ENCODE measurements around the gene PIK3C3.
"Not testable (repeated sequence)": the region's sequence is repeated elsewhere in the genome, so short reads cannot be mapped to it uniquely, and the experiment has no call there.

Gene PIK3C3

GRCh38 chr18:42025974-42026625 is 71.1 kb downstream of the PIK3C3 start:
- DNase-seq = no peak

DNA sequence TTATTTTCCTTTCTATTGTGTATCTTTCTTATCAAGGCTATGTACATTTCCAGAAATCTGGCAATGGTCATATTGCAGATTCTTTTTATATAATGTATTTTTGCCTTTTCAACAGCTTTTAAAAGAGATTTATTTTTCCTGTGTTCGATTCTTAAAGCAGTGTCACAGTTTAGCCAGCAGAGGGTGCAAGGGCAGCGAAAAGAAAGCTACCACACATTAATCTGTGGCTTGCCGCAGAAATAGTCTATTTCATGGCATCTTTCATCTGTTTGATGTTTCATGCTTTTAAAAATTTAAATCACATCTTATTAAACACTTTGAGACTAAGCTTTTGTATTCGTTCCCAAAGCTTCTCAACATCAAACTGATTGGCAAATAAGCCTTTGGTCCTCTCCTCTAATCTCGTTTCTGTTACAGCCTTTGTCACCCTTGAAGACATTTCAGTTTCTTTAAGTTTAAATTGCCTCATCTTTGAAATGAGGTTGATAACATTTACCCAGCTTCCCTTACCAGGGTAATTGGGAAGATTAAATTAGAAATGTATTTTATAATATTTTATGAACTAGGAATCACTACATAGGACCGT is 73.3 kb downstream of the PIK3C3 start:
- peak; percentile 3 for DNase-seq

DNA sequence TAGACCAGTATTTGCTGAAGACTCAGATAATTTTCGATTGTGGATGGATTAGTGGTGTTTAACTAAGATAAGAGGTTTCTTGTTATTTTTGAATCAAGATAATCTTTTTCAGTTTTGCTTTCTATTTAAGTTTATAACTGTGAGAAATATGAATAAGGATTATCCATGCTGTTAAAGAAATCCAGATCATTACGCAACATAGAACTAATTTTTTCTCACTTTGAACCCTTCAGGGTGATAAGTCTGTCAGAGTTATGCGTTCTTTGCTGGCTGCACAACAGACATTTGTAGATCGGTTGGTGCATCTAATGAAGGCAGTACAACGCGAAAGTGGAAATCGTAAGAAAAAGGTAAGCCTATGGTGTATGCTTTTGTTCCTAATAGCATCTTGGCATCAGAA is 74.1 kb downstream of the PIK3C3 start:
- no peak for DNase-seq

DNA sequence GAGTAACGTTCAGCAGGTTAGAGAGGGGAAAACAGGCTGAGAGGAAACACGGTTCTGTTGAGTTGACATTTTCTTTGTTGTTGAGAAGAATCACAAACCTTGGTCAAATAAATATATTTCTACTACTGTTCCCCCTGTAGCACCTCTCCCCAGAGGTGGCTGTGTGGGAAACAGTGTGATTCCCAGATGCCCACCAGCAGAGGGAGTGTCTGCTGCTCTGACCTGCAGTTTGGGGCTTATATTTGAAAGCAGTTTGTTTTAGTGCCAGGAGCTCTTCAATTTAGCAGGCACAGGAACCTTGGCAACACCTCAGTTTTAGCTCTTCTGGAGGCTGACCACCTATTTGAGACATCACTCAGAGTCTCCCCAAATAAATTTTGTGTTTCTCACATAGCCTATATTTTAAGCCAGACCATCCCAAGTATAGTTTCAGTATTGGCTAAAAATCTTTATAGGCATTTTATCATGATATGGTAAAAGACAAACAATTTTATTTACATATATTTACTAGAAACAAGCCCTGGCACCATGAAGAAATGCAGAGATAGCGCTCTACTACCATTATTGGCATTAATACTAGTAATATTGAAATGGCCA is 75.7 kb downstream of the PIK3C3 start:
- no peak for DNase-seq

DNA sequence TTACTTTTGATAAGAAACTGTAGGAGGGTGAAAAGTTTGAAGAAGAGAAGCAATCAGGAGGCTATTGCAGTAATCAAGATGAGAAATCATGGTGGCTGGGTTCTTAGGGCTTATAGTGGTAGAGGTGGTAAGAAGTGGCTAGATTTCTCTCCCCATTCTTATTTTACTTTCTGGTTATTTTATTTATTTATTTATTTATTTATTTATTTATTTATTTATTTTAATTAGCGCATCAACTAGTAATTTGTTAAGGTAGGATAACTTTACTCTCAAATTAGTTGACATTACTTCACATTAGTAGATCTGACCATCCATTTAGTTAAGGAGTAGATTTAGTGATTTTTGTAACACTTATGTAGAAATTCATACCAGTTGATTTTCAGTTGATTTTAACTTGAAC is 77.4 kb downstream of the PIK3C3 start:
- no peak for DNase-seq

DNA sequence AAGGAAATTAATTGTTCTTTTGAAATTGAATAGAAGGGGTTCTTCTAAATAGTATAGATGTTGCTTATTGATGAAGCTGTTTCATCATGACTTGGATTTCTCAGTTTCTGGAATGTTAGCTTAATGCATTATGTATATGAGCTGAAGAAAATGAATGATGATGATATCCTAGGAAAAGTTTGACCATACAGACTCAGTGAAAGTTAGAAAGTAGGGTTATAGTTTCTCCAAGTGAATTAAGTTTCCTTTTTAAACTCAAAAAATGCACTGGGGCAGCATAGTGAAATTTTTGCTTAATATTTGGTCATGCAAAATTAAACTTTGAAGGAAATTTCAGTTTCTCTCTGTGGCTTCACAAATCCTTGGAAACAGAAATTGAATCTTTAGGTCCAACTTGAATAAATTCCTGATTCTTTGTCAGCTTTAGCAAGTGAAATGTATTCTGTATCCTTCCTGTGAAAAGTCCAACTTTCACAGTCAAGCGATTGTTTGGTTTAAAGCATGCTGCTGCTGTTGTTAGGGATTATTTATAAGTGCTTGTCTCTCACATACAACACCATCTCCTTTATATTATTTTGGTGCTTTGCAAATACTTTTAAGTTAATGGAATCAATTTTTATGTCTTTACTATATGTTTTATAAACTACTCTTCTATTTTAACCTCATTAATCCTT is 78.2 kb downstream of the PIK3C3 start:
- no peak for DNase-seq

- no peak for DNase-seq
These were observed 83.9 kb downstream of the PIK3C3 start for GRCh38 chr18:42038936-42039335.

DNA sequence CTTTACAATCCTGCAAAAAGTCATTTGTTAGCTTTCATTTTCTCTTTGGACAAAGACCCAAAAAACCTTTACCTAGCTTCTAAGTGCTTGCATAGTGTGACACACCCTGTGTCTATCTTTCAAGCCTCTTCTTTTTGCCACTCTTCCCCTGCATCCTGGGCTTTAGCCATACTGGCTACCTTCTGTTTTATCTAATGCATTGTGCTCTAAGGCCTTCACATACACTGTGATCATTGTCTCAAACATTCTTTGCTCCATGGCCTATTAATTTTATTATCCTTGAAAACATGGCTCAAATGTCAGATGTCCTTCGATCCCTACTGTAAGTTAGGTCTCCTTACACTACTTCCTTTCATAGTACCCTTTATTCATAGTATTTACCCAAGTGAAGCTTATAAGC is 84.4 kb downstream of the PIK3C3 start:
- no peak for DNase-seq

- DNase-seq = no peak
These were observed 86.8 kb downstream of the PIK3C3 start for GRCh38 chr18:42041793-42042192.

- no peak for DNase-seq
These were observed 90.3 kb downstream of the PIK3C3 start for GRCh38 chr18:42045346-42045745.

GRCh38 chr18:42047721-42048120 is 92.7 kb downstream of the PIK3C3 start:
- DNase-seq = no peak

DNA sequence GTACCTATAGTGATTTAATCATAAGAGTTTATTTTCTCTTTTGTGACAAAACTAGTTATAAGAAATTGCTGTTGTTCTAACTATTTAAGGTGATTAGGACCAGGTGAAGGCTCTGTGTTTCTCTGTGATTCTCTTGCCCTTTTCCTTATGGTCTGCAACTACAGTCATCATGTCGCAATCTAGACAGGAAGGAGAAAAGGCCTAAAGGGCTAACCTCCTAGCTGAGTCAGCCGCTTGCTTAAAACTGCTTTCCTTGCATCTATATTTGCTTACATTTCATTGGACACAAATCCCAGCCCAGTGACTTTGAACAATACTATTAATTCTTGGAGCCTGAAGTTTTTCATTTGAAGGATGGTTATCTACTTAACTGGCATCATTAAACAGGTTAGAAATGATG is 93.1 kb downstream of the PIK3C3 start:
- no peak for DNase-seq

GRCh38 chr18:42049536-42049935 is 94.5 kb downstream of the PIK3C3 start:
- not testable (repeated sequence) for DNase-seq

GRCh38 chr18:42051411-42051810 is 96.4 kb downstream of the PIK3C3 start:
- DNase-seq = no peak

- no peak for DNase-seq
These were observed 97.2 kb downstream of the PIK3C3 start for GRCh38 chr18:42052122-42052708.

DNA sequence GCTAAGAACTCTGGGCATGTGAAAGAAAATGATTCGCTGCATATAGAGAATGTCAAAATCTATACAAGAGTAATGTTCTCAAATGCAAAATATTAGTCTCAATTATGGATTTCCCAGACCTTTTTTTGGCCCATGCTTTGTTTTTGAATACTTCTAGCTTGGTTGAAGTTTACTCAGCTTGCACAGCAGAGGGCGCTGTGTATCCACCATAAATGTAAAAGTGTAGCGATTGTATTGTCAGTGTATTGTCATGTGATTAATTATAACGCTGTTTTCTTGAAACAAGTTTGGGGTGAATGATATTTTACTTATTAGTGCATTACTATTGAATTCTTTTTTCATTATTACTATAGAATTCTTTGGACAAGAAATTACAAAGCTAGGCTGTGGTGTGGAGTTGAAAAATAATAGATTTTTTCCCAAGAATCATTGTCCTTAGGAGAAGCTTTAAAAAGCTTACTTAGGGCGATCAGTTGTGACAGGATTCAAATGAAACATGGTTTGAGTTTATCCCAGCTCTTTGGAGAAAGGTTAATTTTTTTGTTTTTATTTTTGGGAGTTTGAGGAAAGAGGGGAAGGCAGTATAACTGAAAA is 98.3 kb downstream of the PIK3C3 start:
- peak; percentile 57 for DNase-seq

- DNase-seq = no peak
These were observed 109.1 kb downstream of the PIK3C3 start for GRCh38 chr18:42064109-42064508.

DNA sequence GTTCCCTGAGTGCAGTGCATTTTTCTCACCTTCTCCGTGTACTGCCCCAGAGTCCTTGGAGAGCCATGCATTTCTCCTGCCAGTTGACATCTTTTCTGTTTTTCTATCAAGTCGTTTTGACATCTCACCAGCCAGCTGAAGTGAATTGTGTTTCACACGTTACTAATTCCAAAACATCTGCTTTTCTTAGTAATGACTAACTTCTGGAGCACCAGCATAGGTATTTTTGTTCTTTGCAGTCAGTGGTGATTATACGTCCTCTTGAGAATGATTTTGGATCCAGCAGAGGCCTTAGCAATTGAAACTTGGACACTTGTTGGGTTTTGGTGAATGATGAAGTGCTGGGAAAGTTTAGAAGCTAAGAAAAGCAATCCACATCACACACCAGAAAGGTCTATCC is 112.5 kb downstream of the PIK3C3 start:
- no peak for DNase-seq

- DNase-seq = no peak
These were observed 113.0 kb downstream of the PIK3C3 start for GRCh38 chr18:42068030-42068429.

DNA sequence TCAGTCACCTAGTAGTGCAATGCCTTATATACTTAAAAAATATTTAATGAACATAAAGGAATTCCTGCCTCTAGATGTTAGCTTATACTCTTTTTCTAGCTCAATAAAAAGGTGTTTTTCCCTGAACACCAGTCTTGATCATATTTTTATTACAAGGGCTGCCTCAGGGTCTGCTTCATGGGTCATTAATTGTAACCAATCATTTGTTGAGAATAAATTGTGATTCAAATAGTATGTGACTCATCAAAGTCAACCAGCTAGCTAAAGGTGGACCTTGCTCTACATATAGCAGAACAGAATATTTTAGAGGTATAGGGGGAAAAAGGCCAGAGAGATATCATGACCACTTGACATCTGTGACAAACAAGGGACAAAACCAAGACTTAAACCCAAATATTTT is 114.0 kb downstream of the PIK3C3 start:
- no peak for DNase-seq

DNA sequence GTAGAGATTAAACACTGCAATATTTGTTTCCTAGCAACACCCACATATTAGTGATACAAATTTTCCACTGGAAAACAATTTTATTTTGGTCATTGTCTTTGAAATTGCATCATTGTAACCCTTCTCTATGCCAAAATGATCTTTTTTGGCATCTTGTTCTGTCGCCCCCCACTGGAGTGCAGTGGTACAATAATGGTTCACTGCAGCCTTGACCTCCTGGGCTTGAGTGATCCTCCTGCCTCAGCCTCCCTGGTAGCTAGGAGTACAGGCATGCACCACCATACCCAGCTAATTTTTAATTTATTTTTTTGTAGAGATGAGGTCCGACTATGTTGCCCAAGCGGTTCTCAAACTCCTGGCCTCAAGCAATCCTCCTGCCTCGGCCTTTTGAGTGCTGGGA is 117.4 kb downstream of the PIK3C3 start:
- no peak for DNase-seq

GRCh38 chr18:42074704-42075103 is 119.7 kb downstream of the PIK3C3 start:
- no peak for DNase-seq

DNA sequence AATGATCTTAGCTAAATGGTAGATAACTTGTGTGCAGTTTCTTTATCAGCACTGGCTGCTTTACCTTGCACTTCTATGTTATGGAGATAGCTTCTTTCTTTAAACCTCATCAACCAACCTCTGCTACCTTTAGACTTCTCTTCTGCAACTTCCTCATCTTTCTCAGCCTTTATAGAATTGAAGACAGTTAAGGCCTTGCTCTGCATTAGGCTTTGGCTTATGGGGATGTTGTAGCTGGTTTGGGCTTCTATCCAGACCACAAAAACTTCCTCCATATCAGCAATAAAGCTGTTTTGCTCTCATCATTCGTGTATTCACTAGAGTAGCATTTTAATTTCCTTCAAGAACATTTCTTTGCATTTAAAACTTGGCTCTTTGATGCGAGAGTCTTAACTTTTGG is 123.7 kb downstream of the PIK3C3 start:
- DNase-seq = no peak

Data from stimulated activated CD4-positive, alpha-beta T cell treated with anti-CD3 and anti-CD28 coated beads, Interleukin-12 subunit alpha, Interleukin-12 subunit beta, amount 100 ng/mL, for 4 hours (primary cell).